HepG2 (cell line): ENCODE results near the gene FITM1. TPM values are rescaled to one million over a fixed set of nuclear protein-coding genes. Genes with fewer than 3 reads are reported as not detected.

Source experiments
- DRAP1 ChIP-seq: IDR thresholded peaks from 2 replicates; pipeline ENCODE4 v1.6.1; 2016; ENCODE audit warnings: missing genetic modification reagents, missing compliant biosample characterization
- GMEB1 ChIP-seq: sonication (generic); formaldehyde crosslinking; IDR thresholded peaks from 2 replicates; pipeline ENCODE4 v1.5.1; 2020; ENCODE audit warnings: missing genetic modification reagents, mild to moderate bottlenecking, borderline replicate concordance
- HNRNPLL ChIP-seq: fragments of 200-400 bp; formaldehyde crosslinking; IDR thresholded peaks from 2 replicates; pipeline ENCODE4 v1.6.1; 2017; ENCODE audit warnings: mild to moderate bottlenecking, low read depth, low read length; ENCODE audit not compliant: poor library complexity, severe bottlenecking
- IRF2 ChIP-seq: IDR thresholded peaks from 2 replicates; pipeline ENCODE4 v1.6.1; 2018; ENCODE audit warnings: missing genetic modification reagents, missing compliant biosample characterization
- MED13 ChIP-seq: sonication (generic); formaldehyde crosslinking; IDR thresholded peaks from 2 replicates; pipeline ENCODE4 v1.5.0; 2020; ENCODE audit warnings: missing genetic modification reagents
- NCOA5 ChIP-seq: sonication (generic); formaldehyde crosslinking; IDR thresholded peaks from 2 replicates; pipeline ENCODE4 v1.4.0; 2020; ENCODE audit warnings: missing genetic modification reagents
- NR2C2 ChIP-seq: sonication (generic); formaldehyde crosslinking; IDR thresholded peaks from 2 replicates; pipeline ENCODE4 v1.4.0; 2020; ENCODE audit warnings: missing genetic modification reagents, mild to moderate bottlenecking, moderate library complexity, borderline replicate concordance
- PAX8 ChIP-seq: sonication (generic); formaldehyde crosslinking; IDR thresholded peaks from 2 replicates; pipeline ENCODE4 v1.8.0; 2022; ENCODE audit warnings: mild to moderate bottlenecking, missing genetic modification reagents, borderline replicate concordance
- PRDM10 ChIP-seq: sonication (generic); formaldehyde crosslinking; IDR thresholded peaks from 2 replicates; pipeline ENCODE4 v1.4.0; 2020; ENCODE audit warnings: low read depth, missing genetic modification reagents
- PRMT3 ChIP-seq: sonication (generic); formaldehyde crosslinking; IDR thresholded peaks from 2 replicates; pipeline ENCODE4 v1.8.1; 2022; ENCODE audit warnings: low read depth, mild to moderate bottlenecking, moderate library complexity, missing genetic modification reagents, borderline replicate concordance
- RBM22 ChIP-seq: fragments of 200-400 bp; formaldehyde crosslinking; optimal IDR thresholded peaks from 2 replicates; pipeline ENCODE3; 2017; ENCODE audit warnings: mild to moderate bottlenecking, low read length, moderate library complexity
- SPEN ChIP-seq: sonication (generic); formaldehyde crosslinking; IDR thresholded peaks from 2 replicates; pipeline ENCODE4 v1.5.1; 2020; ENCODE audit warnings: low read depth, mild to moderate bottlenecking, missing genetic modification reagents
- SUZ12 ChIP-seq: fragments of 150-350 bp; IDR thresholded peaks from 2 replicates; pipeline ENCODE4 v1.6.1; 2014; ENCODE audit warnings: low read depth, low read length
- ZEB1 ChIP-seq: IDR thresholded peaks from 2 replicates; pipeline ENCODE4 v1.6.1; 2012; ENCODE audit warnings: mild to moderate bottlenecking, low read depth, inconsistent platforms; ENCODE audit not compliant: insufficient replicate concordance
- ZNF329 ChIP-seq: sonication (generic); formaldehyde crosslinking; IDR thresholded peaks from 2 replicates; pipeline ENCODE4 v1.9.0; 2021; ENCODE audit warnings: low read depth, mild to moderate bottlenecking, missing genetic modification reagents
- ZNF501 ChIP-seq: sonication (generic); formaldehyde crosslinking; IDR thresholded peaks from 2 replicates; pipeline ENCODE4 v1.5.1; 2020; ENCODE audit warnings: mild to moderate bottlenecking, moderate library complexity, missing genetic modification reagents
- ZNF546 ChIP-seq: sonication (generic); formaldehyde crosslinking; conservative IDR thresholded peaks from 2 replicates; pipeline ENCODE4 v1.8.1; 2023; ENCODE audit warnings: mild to moderate bottlenecking, missing genetic modification reagents
- ZNF639 ChIP-seq: conservative IDR thresholded peaks from 2 replicates; pipeline ENCODE4 v1.6.1; 2018; ENCODE audit warnings: missing genetic modification reagents
- ZNF678 ChIP-seq: sonication (generic); formaldehyde crosslinking; IDR thresholded peaks from 2 replicates; pipeline ENCODE4 v1.4.0; 2020; ENCODE audit warnings: mild to moderate bottlenecking, missing genetic modification reagents
- ZNF747 ChIP-seq: sonication (generic); formaldehyde crosslinking; IDR thresholded peaks from 2 replicates; pipeline ENCODE4 v1.8.1; 2023; ENCODE audit warnings: missing genetic modification reagents, mild to moderate bottlenecking, borderline replicate concordance
- ZNF772 ChIP-seq: sonication (generic); formaldehyde crosslinking; IDR thresholded peaks from 2 replicates; pipeline ENCODE4 v1.5.0; 2020; ENCODE audit warnings: mild to moderate bottlenecking, missing genetic modification reagents
- ZNF839 ChIP-seq: sonication (generic); formaldehyde crosslinking; IDR thresholded peaks from 2 replicates; pipeline ENCODE4 v1.4.0; 2020; ENCODE audit warnings: missing genetic modification reagents, mild to moderate bottlenecking, borderline replicate concordance
- ZSCAN20 ChIP-seq: sonication (generic); formaldehyde crosslinking; IDR thresholded peaks from 2 replicates; pipeline ENCODE4 v1.4.0; 2020; ENCODE audit warnings: missing genetic modification reagents, mild to moderate bottlenecking, borderline replicate concordance
- polyA plus RNA-seq, 8 experiments: library from polyadenylated mRNA; depleted of rRNA in 3 of 8; stranded (reverse) in 7 of 8; unstranded in 1 of 8; fragments of >200 nt; fragmentation: Illumina TruSeq in 4 of 8; extraction: Trizol in 4 of 8; gene quantifications; 2 replicates each; pipeline versions ENCODE4 v1.2.1 to v1.2.3, GENCODE V29; 2011 to 2016; ENCODE audit warnings: low read depth in 4 of 8, missing spikeins in 1 of 8, mixed read lengths in 1 of 8; ENCODE audit not compliant: insufficient read depth in 1 of 8
- total RNA-seq, 5 experiments: library from RNA; depleted of rRNA; stranded (reverse); fragments of >200 nt; fragmentation: Illumina TruSeq; extraction: Trizol; gene quantifications; 2 replicates each; pipeline ENCODE4 v1.2.3, GENCODE V29; 2016; ENCODE audit warnings: low read depth in 1 of 5

FITM1 gene
- total and polyA plus RNA-seq, 2 of the 13 experiments (the other 11 are each of a cell fraction or from before 2014, with no cell fraction given), result 2.7 to 5.8 TPM

- TF ChIP-seq ZNF501 (CRISPR knock-in tag) (no peak), ZEB1 (no peak), PRDM10 (peak; percentile 83; the same call in 1 of the 2 replicates), MED13 (CRISPR knock-in tag) (peak; percentile 95), PRMT3 (CRISPR knock-in tag) (no peak), NR2C2 (CRISPR knock-in tag) (peak; percentile 83), ZNF678 (peak; percentile 99), SPEN (CRISPR knock-in tag) (peak; percentile 92), ZNF772 (CRISPR knock-in tag) (peak; percentile 97), ZNF839 (CRISPR knock-in tag) (peak; percentile 95; the same call in 1 of the 2 replicates), ZNF747 (CRISPR knock-in tag) (peak; percentile 97), RBM22 (peak; percentile 2), ZNF546 (CRISPR knock-in tag) (peak; percentile 98; the same call in 1 of the 2 replicates), GMEB1 (CRISPR knock-in tag) (peak; percentile 72), IRF2 (CRISPR knock-in tag) (peak; percentile 89), ZNF639 (peak; percentile 82), PAX8 (CRISPR knock-in tag) (peak; percentile 95; the same call in 1 of the 2 replicates), HNRNPLL (peak; percentile 86), DRAP1 (CRISPR knock-in tag) (peak; percentile 98), ZNF329 (no peak), NCOA5 (CRISPR knock-in tag) (no peak), SUZ12 (no peak), ZSCAN20 (CRISPR knock-in tag) (peak; percentile 87)
Observed at GRCh38 chr14:24141097-24141880, 10.8 kb downstream of the FITM1 start, which contains the start of gene EMC9 (continued).
